ENCODE measurements around the gene EXD3. TPM values are rescaled to one million over a fixed set of nuclear protein-coding genes. Genes with fewer than 3 reads are reported as not detected.

The EXD3 gene
- total and polyA plus RNA-seq, 9 of the 15 experiments (the other 6 are each of a cell fraction or from before 2014, with no cell fraction given), result 0.29 to 12.5 (median 3.9) TPM

- Histone ChIP-seq H3K36me3 (ENCODE audit: control insufficient read depth, insufficient read depth, low read length) (peaks cover 36% of the 10 kb centered on the region), H2AFZ (ENCODE audit: low read depth, low read length) (no peak overlapping the region), H3K79me2 (ENCODE audit: control insufficient read depth, insufficient read depth, low read length) (no peaks in the 10 kb centered on the region), H4K20me1 (replicated peaks; ENCODE audit: control insufficient read depth, insufficient read depth, low read length) (no peaks in the 10 kb centered on the region), H3K9me3 (replicated peaks; ENCODE audit: control insufficient read depth, insufficient read depth, low read depth, low read length) (no peaks in the 10 kb centered on the region), H3K9ac (ENCODE audit: insufficient read depth in 1 of 2, low read depth in 2 of 2, low read length in 2 of 2) (peak overlapping the region in 1 of 2 experiments; percentile 41; a peak in 1 of 4 replicates), H3K4me2 (ENCODE audit: insufficient read depth, low read length) (no peak overlapping the region), H3K9me1 (ENCODE audit: control insufficient read depth, insufficient read depth, low read length) (no peaks in the 10 kb centered on the region), H3K27me3 (ENCODE audit: control insufficient read depth in 2 of 2, insufficient read depth in 2 of 2, low read length in 2 of 2) (no peaks in the 10 kb centered on the region), H3K4me1 (replicated peaks in 1 of 2; ENCODE audit: control insufficient read depth in 2 of 2, insufficient read depth in 2 of 2, low read length in 2 of 2) (peaks cover 9 to 75% of the 10 kb centered on the region in 2 experiments), H3K4me3 (no peak overlapping the region), H3K27ac (ENCODE audit: extremely low read depth, low read depth, low read length) (no peak overlapping the region)
- TF ChIP-seq, protein P1, sequence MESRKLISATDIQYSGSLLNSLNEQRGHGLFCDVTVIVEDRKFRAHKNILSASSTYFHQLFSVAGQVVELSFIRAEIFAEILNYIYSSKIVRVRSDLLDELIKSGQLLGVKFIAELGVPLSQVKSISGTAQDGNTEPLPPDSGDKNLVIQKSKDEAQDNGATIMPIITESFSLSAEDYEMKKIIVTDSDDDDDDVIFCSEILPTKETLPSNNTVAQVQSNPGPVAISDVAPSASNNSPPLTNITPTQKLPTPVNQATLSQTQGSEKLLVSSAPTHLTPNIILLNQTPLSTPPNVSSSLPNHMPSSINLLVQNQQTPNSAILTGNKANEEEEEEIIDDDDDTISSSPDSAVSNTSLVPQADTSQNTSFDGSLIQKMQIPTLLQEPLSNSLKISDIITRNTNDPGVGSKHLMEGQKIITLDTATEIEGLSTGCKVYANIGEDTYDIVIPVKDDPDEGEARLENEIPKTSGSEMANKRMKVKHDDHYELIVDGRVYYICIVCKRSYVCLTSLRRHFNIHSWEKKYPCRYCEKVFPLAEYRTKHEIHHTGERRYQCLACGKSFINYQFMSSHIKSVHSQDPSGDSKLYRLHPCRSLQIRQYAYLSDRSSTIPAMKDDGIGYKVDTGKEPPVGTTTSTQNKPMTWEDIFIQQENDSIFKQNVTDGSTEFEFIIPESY (CRISPR knock-in tag; IDR thresholded peaks at IDR 0.05), result peak; percentile 16; the same call in 1 of the 2 replicates
- TF ChIP-seq PHF21A (IDR thresholded peaks at IDR 0.05; ENCODE audit: borderline replicate concordance, low read depth), result no peak
- ChIA-PET CTCF (ENCODE audit: low intra/inter-chr PET ratio) (no interaction called here), POLR2A (no interaction called here)
- no peak for ATAC-seq
- DNase-seq (ENCODE audit: extremely low read depth in 1 of 4, low spot score in 3 of 4), result no peak
- FAIRE-seq, result no peak
- in situ Hi-C loops (cut with MboI) (loop anchor here (5.0 kb wide), 1 partner anchor 162 kb away; no protein-coding TSS in a partner anchor), intact Hi-C loops (cut with micrococcal nuclease) (loop anchor here (5.0 to 10.0 kb wide), 2 partner anchors 86 to 147 kb away; partner anchors contain the start of gene NRARP)
- 87% methylated on average over 29 of the region's 36 CpGs for WGBS (ENCODE audit: insufficient coverage, low coverage, missing lambda C conversion rate)
- BruUV-seq (replicated peaks), result TSS peak; percentile 74
These were observed 26.3 kb upstream of the EXD3 start for GRCh38 chr9:137449081-137449844.
